WI38 (cell line): Measurements from ENCODE around the gene ANKS1B.
"Not testable (repeated sequence)": the region's sequence is repeated elsewhere in the genome, so short reads cannot be mapped to it uniquely, and the experiment has no call there.

Experiments
- H3K4me3 ChIP-seq: 2 replicates; pipeline ENCODE4 v1.5.1; 2011; ENCODE audit warnings: low read depth, mild to moderate bottlenecking, control low read depth, low read length
- CTCF ChIP-seq: IDR thresholded peaks from 2 replicates; pipeline ENCODE4 v1.5.1; 2012; ENCODE audit warnings: low read depth, mild to moderate bottlenecking, control low read depth, low read length

ANKS1B gene

GRCh38 chr12:98861251-98861650 is 1123.5 kb downstream of the ANKS1B start:
- TF ChIP-seq CTCF, result no peak
- H3K4me3 ChIP-seq, result no peak overlapping the region

- H3K4me3 ChIP-seq, result no peak overlapping the region
- TF ChIP-seq CTCF, result no peak
Observed at GRCh38 chr12:98856897-98857540, 1127.7 kb downstream of the ANKS1B start.

DNA sequence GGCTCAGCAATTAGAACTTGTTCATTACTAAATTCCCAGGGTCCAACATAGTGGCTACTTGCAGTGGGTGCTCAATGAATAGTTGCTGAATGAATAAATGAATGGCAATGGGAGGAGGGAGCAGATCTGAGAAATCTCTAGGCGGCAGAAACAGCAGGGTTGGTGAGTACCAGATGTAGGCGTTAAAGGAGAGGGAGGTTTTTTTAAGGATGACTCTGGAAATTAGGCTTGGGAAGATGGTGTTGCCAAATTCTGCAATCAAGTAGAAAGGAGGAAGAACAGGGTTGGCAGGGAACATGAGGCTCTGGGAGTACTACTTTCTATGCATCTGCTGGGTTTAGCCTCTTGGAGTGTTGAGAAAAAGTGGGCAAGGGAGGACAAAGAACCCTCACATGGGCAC is 1132.6 kb downstream of the ANKS1B start:
- H3K4me3 ChIP-seq, result no peak overlapping the region
- no peak for TF ChIP-seq CTCF

DNA sequence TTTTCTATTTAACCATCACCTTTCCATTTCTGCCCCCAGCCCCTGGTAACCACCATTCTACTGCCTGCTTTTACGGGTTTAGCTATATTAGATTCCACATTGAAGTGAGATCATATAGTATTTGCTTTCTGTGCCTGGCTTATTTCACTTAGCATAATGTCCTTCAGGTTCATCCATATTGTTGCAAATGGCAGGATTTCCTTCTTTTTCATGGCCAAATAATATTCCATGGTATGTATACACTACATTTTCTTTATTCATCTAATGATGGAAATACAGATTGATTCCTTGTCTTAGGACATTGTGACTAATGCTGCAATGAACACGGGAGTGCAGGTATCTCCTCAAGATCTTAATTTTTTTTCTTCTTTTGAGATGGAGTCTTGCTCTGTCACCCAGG is 1137.5 kb downstream of the ANKS1B start:
- TF ChIP-seq CTCF, result no peak
- no peak overlapping the region for H3K4me3 ChIP-seq

DNA sequence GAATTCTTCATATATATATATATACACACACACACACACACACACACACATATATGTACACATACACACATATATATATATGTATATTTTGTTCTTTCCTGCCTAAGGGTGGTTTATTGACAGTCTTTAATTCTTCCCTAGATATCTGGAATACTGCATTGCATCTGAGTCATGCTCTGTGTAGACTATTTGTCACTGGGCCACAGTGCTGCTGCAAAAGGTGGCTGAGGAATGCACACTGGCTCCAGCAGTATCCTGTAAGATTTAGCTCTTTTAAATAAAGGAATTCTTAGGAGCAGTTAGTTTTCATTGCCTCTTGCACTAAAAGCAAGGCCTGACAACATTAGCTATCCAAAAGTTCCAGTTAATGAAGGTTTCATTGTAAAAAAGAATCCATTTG is 1138.8 kb downstream of the ANKS1B start:
- no peak overlapping the region for H3K4me3 ChIP-seq
- TF ChIP-seq CTCF, result no peak

GRCh38 chr12:98840325-98840724 is 1144.4 kb downstream of the ANKS1B start:
- no peak for TF ChIP-seq CTCF
- H3K4me3 ChIP-seq, result no peak overlapping the region

DNA sequence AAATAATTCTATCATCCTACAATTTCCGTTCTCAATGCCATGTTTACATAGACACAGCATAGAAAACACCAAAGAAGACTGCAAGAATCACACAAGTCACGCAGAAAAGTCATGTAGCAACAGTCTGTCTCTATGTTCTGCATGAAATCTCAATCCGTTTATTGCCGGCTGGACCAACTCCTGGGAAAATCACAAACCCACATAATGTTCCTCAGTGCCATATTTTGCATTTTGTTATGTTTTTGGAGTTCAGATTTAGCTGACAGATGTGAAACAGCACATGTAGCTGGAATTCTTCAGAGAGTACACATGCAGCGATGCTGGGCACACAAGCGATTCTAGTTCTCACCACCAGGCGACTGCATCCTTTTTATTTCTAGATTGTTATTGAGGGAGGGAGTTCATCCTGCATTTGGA is 1146.5 kb downstream of the ANKS1B start:
- TF ChIP-seq CTCF, result peak; percentile 22; the same call in 1 of the 2 replicates
- H3K4me3 ChIP-seq, result no peak overlapping the region

- not testable (repeated sequence) for H3K4me3 ChIP-seq
Observed at GRCh38 chr12:98837134-98837752, 1147.5 kb downstream of the ANKS1B start.
